ENCODE measurements around the gene HSPG2. TPM values are rescaled to one million over a fixed set of nuclear protein-coding genes. Genes with fewer than 3 reads are reported as not detected.
"Not testable (repeated sequence)": the region's sequence is repeated elsewhere in the genome, so short reads cannot be mapped to it uniquely, and the experiment has no call there.

HSPG2 gene
- total and polyA plus RNA-seq, 11 donors, result 164 to 608 (median 304) TPM

- DNase-seq, result no peak
- peak overlapping the region in 1 of 12 donors; percentile 6 for H3K4me3 ChIP-seq
- TF ChIP-seq CTCF (IDR thresholded peaks at IDR 0.05) (no peak), POLR2A (IDR thresholded peaks at IDR 0.05) (no peak)
- H3K27ac ChIP-seq, result peak overlapping the region in 1 of 12 donors; percentile 44
- no peak for ATAC-seq
- WGBS, 4 donors, result 80 to 86% (median 82%) methylated on average over 12 of the region's 12 CpGs
- H3K36me3 ChIP-seq, result peaks cover 0 to 3% (median 0%) of the 10 kb centered on the region in 9 donors
- intact Hi-C loops (cut with DNase I), result loop anchor here in 1 of 10 donors (1.0 kb wide), 1 partner anchor 14 kb away; no protein-coding TSS in a partner anchor
- H3K4me1 ChIP-seq, result peaks cover 0 to 43% (median 27%) of the 10 kb centered on the region in 12 donors
- peaks cover 0 to 10% (median 0%) of the 10 kb centered on the region in 12 donors for H3K9me3 ChIP-seq
- H3K27me3 ChIP-seq, result no peaks in the 10 kb centered on the region
Measured at GRCh38 chr1:21779613-21780521, 157.2 kb downstream of the HSPG2 start.

- H3K36me3 ChIP-seq, result peaks cover 0 to 3% (median 0%) of the 10 kb centered on the region in 9 donors
- H3K27me3 ChIP-seq, result no peaks in the 10 kb centered on the region
- peaks cover 0 to 10% (median 0%) of the 10 kb centered on the region in 12 donors for H3K9me3 ChIP-seq
- no peak overlapping the region for H3K27ac ChIP-seq
- H3K4me1 ChIP-seq, result peaks cover 0 to 46% (median 25%) of the 10 kb centered on the region in 12 donors
- DNase-seq (no peak), ATAC-seq (no peak)
- TF ChIP-seq CTCF (IDR thresholded peaks at IDR 0.05) (no peak), POLR2A (IDR thresholded peaks at IDR 0.05) (no peak)
- intact Hi-C loops (cut with DNase I), result no loop called here
- H3K4me3 ChIP-seq, result no peak overlapping the region
- WGBS, 4 donors, result 94 to 99% (median 96%) methylated on average over 2 of the region's 2 CpGs
Measured at GRCh38 chr1:21778405-21778727, 158.7 kb downstream of the HSPG2 start.

GRCh38 chr1:21776925-21777324, 160.2 kb downstream of the HSPG2 start:
- peaks cover 0 to 57% (median 24%) of the 10 kb centered on the region in 12 donors for H3K4me1 ChIP-seq
- H3K9me3 ChIP-seq, result peaks cover 0 to 10% (median 0%) of the 10 kb centered on the region in 12 donors
- intact Hi-C loops (cut with DNase I); H3K27ac ChIP-seq; H3K27me3 ChIP-seq; H3K36me3 ChIP-seq; H3K4me3 ChIP-seq; DNase-seq; ATAC-seq: not testable (repeated sequence)
- WGBS, 4 donors, result 65 to 96% (median 86%) methylated on average over 5 of the region's 5 CpGs

- TF ChIP-seq POLR2A (IDR thresholded peaks at IDR 0.05) (no peak), CTCF (IDR thresholded peaks at IDR 0.05) (no peak)
- Histone ChIP-seq H3K36me3 (peaks cover 0 to 3% (median 0%) of the 10 kb centered on the region in 9 donors), H3K9me3 (peaks cover 0 to 10% (median 0%) of the 10 kb centered on the region in 12 donors), H3K27me3 (no peaks in the 10 kb centered on the region), H3K4me1 (peaks cover 0 to 55% (median 15%) of the 10 kb centered on the region in 12 donors), H3K27ac (no peak overlapping the region), H3K4me3 (no peak overlapping the region)
- intact Hi-C loops (cut with DNase I), result no loop called here
- no peak for ATAC-seq
- DNase-seq, result no peak
Measured at GRCh38 chr1:21775985-21776562, 161.0 kb downstream of the HSPG2 start.
